ENCODE results near the gene RERE. TPM values are rescaled to one million over a fixed set of nuclear protein-coding genes. Genes with fewer than 3 reads are reported as not detected.
"Not testable (repeated sequence)": the region's sequence is repeated elsewhere in the genome, so short reads cannot be mapped to it uniquely, and the experiment has no call there.

RERE gene
- total RNA-seq, 1 donor from 2014 or later = 78.2 TPM

DNA sequence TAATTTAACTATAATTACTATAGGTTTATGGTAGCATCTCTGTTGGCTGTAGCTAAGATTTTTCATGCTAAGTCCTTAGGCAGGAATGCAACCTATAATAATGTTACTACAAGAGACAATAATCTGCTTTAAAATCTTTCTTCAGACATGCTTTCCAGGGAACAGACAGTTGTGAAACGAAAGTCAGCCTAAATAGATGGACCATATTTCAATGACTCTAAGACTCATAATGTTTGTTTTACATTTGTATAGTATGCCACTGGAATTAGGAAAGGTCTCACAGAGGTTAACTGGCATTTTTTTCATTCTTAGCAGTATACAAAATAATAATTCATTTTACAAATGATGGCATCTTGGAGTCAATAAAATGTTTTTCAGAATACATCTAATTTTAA, 8.1 kb downstream of the RERE start:
- intact Hi-C loops (cut with micrococcal nuclease) = no loop called here

DNA sequence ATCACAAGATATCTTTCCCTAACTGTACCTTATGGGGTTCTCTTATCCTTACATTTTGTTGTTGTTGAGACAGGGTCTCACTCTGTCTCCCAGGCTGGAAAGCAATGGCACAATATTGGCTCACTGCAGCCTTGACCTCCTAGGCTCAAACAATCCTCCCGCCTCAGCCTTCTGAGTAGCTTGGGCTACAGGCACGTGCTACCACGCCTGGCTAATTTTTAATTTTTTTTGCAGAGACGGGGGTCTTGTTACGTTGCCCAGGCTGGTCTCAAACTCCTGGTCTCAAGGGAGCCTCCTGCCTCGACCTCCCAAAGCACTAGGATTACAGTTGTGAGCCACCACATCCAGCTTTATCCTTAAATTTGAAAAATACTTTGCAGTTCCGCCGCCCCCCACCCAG, 10.4 kb downstream of the RERE start:
- intact Hi-C loops (cut with micrococcal nuclease) = no loop called here

DNA sequence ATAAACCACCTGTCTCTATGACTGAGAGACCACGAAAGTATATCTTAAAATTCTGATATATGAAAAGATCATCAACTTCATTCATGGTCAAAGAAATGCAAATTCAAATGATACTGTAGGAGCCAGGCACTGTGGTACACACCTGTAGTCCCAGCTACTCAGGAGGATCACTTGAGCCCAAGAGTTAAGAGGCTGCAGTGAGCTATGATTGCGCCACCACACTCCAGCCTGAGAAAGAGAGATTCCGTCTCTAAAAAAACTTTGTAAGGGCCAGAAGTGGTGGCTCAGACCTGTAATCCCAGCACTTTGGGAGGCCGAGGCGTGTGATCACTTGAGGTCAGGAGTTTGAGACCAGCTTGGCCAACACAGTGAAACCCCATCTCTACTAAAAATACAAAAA, 17.0 kb downstream of the RERE start:
- intact Hi-C loops (cut with micrococcal nuclease) = no loop called here

DNA sequence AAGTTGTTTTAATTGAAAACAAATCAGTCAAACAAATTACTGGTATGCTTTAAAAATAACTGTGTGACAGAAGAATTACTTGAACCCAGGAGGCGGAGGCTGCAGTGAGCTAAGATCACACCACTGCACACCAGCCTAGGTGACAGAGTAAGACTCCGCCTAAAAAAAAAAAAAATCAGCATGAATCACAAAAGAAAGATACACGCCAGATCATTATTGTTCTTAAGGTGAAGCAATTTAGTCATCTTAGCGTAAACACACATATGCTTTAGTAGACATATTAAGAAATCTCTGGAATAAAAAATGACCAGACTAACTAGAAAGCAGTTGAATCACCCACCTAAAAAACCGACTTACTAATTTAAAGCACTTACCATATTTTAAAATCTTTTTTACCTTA, 20.2 kb downstream of the RERE start:
- intact Hi-C loops (cut with micrococcal nuclease) = no loop called here

DNA sequence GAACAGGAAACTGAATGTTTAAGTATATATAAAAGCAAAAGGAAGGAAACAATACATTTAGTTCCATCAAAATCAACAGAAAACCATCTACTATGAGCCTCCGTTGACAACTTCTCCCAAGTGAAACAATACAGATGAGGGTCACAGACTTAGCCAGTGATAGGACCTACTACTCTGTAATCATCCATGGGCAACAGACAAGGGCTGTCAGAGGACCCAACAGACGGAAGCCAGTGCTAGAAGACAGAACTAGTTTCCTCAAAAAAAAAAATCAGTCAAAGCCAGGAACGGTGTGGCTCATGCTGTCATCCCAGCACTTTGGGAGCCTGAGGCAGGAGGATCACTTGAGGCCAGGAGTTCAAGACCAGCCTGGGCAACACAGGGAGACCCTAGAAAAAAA, 20.6 kb downstream of the RERE start:
- intact Hi-C loops (cut with micrococcal nuclease) = no loop called here

DNA sequence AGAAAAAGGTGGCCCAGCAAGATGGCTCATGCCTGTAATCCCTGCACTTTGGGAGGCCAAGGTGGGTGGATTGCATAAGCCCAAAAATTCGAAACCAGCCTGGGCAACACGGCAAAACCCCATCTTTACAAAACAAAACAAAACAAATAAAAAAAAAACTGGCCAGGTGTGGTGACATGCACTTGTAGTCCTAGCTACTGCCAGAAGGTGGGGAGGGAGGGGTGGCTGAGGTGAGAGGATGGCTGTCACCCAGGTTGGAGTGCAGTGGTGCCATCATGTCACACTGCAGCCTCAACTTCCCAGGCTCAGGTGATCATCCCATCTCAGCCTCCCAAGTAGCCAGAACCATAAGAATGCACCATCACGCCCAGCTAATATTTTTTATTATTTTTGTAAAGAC, 22.8 kb downstream of the RERE start:
- intact Hi-C loops (cut with micrococcal nuclease) = no loop called here

DNA sequence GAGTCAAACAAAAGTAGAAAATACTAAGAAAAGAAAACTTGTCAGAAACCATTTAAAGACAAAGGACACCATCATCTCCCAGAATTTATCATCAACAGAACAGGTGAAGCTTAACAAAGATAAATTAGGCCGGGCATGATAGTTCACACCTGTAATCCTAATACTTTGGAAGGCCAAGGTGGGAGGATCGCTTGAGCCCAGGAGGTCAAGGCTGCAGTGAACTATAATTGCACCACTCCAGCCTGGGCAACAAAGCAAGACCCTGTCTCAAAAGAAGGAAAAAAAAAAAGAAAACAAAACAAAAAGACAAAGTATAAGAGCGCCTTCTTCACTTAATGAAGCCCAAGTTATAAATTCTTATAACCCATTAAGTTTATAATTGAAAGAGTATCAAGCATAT, 25.6 kb downstream of the RERE start:
- intact Hi-C loops (cut with micrococcal nuclease) = no loop called here

DNA sequence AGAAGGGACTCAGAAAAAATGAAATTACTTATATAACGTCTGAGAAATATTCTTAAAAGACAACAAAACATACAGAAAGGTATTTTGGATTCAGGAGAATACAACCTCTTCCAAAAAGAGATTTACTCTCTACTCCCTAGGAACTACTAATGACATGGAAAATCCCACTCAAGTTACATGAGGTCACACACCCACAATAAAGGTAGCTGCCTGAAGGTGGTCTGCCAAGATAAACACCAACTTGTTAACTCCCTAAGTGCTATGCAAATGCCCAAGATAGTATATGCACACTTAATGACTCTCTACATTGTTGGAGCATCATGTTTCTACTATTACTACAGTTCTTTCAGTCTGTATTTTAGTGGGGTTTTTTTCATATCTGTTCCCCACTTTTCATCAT, 26.5 kb downstream of the RERE start:
- intact Hi-C loops (cut with micrococcal nuclease) = no loop called here

DNA sequence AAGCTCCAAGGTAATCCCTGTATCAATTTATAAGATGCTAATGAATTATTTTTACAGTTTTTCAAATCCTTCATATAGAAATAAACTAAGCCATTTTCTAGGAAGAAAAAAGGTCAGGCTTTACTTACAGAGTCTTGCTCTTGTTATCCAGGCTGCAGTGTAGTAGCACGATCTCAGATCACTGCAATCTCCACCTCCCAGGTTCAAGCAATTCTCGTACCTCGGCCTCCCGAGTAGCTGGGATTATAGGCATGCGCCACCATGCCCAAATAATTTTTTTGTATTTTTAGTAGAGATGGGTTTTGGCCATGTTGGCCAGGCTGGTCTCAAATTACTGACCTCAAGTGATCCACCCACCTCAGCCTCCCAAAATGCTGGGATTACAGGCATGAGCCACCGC, 27.0 kb downstream of the RERE start:
- intact Hi-C loops (cut with micrococcal nuclease) = no loop called here

DNA sequence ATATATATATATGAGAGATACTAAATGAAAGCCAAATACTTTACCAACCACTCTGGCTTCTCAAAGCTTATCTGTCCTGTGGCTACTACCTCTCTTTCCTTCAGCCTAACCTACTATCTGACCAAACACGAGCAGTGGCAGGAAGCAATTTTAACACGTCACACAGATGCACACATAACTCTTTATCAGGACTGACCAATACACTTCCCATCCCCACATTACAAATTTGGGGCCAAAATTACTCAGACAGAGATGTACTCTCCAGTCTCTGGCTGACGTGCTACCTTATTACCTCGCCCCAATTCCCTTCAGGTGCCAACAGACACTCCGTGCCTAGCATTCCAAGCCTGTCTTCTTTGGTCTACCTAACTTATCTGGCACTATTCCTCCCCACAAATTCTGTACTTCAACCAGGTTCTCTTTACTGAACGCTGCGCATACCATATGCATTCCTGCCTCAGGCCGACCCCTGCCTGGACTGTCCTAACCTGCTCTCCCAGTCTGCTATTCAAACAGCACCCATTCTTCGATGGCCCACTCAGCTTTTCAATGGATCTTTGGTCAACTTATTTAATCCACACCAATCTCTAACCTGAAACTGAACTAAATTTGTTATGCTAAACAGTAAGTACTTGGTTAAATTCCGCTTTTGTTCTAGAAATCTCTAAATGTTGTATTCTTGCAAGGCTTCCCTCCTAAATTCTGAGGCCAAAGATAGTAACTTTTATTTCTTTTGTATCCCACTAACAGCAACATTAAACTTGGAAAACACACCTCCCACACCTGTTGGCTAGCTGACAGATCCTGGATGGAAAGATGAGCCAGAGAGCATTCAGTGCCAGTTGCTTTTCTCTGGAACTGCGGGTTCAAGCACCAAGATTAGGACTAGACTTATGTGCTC, 27.9 kb downstream of the RERE start:
- intact Hi-C loops (cut with micrococcal nuclease) = no loop called here

DNA sequence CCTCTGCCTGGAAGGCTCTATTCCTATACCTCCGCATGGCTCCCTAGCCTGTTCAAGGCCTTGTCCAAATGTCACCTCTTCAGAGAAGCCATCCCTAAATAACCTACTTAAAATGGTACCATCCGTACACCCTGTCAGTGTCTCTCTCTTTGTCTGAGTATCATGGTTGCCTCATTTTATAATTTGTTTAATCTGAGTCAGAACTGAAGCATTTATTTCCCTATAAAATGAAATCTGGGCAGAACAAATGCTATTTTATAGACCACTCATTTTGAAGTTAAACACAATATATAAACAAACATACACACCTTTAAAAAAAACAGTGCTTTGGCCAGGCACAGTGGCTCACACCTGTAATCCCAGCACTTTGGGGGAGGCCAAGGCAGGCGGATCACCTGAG, 30.2 kb downstream of the RERE start:
- intact Hi-C loops (cut with micrococcal nuclease) = no loop called here

DNA sequence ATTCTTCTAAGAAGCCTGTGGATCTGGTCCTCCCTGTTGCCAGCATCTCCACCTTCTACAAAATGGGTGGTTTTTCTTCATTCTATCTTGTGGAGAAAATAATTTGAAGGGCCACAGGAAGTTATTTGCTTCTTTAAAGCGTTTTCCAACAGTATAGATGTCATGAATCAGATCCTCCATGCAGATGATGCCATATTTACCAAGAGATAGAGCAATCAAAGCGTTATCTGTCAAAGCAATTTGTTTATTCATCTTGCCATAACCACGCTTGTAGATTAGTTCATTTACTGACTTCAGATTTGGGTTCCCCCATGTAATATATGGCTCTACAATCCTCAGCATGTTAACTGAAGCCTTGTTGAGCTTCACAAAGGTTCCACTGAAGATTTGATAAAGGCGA, 31.2 kb downstream of the RERE start:
- intact Hi-C loops (cut with micrococcal nuclease) = not testable (repeated sequence)

DNA sequence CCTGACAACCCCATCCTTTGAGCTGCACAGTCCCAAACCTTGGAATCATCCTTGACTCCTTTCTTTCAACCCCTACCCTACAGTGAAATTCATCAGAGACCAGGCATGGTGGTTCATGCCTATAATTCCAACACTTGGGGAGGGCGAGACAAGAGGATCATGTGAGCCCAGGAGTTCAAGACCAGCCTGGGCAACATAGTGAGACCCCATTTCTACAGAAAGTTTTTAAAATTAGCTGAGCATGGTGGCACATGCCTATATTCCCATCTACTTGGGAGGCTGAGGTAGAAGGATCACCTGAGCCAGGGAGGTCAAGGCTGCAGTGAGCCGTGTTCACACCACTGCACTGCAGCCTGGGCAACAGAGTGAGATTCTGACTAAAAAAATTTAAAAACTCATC, 34.5 kb downstream of the RERE start:
- intact Hi-C loops (cut with micrococcal nuclease) = no loop called here

DNA sequence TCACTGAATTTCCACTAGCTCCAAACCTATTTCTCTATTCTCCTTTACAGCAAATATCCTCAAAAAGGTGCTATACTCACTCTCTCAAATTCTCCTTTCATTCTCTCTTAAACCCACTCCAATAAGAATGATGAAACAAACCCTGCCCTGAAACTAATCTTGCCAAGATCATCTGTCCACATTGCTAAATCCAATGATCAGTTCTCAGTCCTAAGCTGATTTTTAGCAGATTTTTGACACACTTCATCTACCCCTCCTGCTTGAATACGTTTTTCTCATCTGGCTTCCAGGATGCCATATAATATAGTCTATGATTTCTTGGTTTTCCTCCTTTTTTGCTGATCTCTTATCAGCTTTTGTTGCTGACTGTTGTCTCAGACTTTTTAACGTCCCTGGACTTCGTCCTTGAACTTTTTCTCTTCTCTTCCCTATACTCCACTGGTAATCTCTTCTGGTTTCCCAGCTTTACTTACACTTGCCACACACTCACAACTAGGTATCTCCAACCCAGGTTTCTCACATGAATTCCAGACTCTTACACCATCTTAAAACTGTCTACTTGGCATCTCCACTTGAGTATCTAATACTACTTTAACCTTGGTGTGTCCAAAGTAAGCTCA, 35.3 kb downstream of the RERE start:
- intact Hi-C loops (cut with micrococcal nuclease) = no loop called here

DNA sequence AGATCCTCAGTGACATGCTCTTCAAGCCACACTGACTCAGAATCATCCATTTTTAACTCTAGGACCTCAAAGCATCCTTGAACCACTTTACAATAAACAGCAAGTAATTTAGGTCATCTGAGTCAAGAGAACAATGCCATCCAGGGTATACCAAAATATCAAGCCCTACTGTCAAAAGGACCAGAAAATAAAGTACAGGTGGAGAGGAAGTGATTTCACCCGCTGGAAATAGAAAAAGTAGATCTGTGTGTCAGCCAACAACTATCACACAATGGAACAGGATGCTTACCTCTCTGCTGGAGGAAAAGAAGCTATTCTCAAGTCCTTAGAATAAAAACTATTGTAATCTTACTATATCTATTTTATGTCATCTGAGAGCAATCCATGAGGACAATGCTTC, 37.0 kb downstream of the RERE start:
- intact Hi-C loops (cut with micrococcal nuclease) = no loop called here

DNA sequence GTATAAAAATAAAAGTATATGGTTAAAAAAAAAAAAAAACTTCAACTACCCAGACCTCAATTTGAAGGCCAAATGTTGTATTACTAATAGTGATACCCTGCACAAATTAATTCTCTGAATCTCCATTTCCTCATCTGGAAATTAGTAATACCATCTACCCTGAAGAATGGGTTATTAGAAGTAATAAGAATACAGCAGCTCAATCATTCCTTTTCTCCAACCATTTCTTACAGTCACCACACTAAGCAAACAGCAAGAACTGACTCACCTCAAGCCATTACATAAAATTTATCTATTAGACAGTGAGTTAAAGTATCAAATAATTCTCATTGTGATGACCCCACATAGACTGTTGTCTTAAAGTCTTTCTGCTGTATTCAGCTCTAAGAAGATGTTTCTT, 39.6 kb downstream of the RERE start:
- intact Hi-C loops (cut with micrococcal nuclease) = no loop called here

DNA sequence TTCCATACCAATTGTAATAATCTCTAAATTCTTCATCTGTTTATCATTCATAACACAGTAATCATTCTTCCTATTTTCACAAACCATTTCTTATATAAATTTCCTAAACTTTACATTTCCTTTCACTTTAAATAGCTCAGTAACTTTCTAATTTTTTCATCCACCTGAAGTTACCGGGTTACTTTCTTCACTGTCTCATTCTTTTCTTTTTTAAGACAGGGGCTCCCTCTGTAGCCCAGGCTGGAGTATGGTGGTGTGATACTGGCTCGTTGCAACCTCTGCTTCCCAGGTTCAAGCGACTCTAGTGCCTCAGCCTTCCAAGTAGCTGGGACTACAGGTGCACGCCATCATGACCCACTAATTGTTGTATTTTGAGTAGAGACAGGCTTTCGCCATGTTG, 41.3 kb downstream of the RERE start:
- intact Hi-C loops (cut with micrococcal nuclease) = no loop called here

DNA sequence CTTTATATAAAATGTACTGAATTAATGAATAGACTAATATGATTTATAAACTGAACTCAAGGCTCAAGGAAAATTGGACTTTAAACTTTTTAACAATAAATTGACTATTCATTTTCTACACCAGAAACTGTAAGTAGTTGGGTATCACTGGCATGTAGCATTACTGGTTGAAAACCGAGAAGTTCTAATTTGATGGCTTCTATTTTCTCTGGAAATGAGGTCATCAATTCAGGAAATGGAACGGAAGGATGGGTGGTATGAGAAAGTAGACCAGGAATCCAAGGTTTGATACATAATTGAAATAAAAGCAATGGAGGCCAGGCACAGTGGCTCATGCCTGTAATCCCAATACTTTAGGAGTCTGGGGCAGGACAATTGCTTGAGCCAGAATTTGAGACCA, 50.4 kb downstream of the RERE start:
- intact Hi-C loops (cut with micrococcal nuclease) = no loop called here

DNA sequence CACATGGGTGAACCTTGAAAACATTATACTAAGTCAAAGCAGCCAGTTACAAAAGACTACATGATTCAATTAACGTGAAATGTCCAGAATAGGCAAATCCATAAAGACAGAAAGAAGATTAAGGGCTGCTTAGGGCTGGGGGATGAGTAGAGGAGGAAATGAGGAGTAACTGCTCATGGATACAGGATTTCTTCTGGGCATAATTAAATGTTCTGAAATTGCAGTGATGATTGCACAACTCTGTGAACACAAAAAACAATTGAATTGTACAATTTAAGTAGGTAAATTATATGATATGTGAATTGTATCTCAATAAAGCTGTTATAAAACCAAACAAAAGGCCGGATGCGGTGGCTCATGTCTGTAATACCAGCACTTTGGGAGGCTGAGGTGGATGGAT, 52.2 kb downstream of the RERE start:
- intact Hi-C loops (cut with micrococcal nuclease) = no loop called here

DNA sequence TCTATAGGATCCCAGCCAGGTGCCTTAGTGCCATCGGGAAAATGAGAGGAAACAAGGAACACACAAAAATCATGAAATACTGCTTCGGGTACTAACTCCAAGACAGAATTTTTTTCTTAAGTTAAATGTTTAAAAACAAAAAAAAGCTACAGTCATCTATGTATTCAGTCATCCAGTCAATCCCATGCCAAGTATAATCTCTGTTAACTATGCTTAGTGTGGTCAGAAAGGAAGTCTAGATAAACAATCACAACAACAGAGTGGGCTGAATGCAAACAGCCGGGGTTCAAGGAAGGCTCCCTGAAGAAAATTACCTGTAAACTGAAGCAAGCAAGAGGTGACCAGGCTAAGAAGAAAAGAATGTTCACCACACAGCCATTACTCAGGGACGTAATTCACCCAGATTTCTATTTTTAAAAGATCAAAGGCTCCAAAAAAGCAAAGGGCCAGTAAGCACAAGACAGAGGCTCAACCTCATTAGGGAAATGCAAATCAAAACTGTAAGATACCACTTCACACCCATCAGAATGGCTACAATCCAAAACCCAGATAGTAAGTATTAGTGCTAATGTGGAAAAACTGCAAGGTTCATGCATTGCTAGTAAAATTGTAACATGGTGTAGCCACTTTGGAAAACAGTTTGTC, 53.0 kb downstream of the RERE start:
- intact Hi-C loops (cut with micrococcal nuclease) = no loop called here

DNA sequence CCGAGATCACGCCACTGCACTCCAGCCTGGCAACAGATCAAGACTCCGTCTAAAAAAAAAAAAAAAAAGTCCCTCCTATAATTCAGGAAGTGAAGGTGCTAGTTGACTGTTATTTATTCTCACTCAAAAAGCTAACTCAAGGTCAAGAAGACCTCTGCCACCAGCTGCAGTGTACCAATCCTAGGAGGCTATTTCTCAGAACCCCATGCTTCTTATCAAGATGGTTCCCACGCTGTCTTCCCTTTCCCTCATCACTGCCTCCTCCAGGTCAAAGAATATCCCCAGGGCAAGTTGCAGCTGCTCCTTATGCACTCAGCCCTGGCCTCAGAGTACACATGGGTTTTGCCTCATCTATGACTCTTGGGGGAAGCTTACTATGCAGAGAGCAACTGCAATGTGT, 53.6 kb downstream of the RERE start:
- intact Hi-C loops (cut with micrococcal nuclease) = no loop called here

DNA sequence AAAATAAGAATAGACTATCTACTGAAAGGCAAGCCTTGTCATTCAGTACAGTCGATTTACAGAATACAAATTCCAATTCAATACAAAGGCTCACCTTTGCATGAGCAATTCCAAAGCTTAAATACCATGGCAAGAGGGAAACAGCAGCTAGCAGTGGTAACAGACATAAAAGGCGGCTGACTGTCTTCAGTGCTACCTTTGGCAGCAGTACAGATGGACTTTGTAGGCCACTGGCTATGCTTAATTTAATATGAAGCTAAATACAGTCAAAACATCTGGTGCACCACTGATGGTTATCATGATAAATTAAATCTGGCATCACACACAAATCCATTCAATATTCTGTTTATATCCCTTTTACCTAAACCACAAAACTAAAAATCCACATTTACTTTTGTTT, 62.4 kb downstream of the RERE start:
- intact Hi-C loops (cut with micrococcal nuclease) = no loop called here

DNA sequence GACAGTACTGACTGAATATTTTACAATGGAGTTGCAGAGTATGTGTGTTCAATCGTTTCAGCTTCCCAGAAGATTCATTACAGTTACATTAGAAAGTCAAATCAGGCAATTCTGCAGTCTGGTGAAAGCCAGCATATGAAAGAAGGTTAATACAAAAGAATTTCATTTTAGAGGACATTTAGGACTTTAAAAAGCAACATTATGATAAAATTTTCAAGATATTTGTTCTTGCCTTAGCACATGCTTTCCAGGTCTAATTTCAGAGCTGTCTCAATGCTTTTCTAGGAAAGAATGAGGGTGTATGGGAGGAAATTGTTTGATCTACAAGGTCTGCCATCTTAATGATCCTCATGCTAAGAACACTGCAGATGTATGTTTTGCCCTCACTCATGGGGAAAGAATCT, 63.2 kb downstream of the RERE start:
- intact Hi-C loops (cut with micrococcal nuclease) = no loop called here
